Urothelium cell line (cell line): ENCODE measurements around the gene STIM2.
A peak's percentile ranks its signal among the peaks of the same experiment; 100 is the strongest.
"Not testable (repeated sequence)": the region's sequence is repeated elsewhere in the genome, so short reads cannot be mapped to it uniquely, and the experiment has no call there.

ENCODE experiments used
- DNase-seq: peaks from one replicate; pipeline ENCODE4 v3.0.0; 2011; ENCODE audit warnings: low spot score, mixed read lengths
- FAIRE-seq: peaks from 2 replicates; lab custom pipeline; 2011; peaks lifted over from hg19 to GRCh38; lab: Jason Lieb, UNC

STIM2 gene

GRCh38 chr4:27022963-27023362, 162.3 kb downstream of the STIM2 start:
- FAIRE-seq, result no peak
- DNase-seq, result no peak

DNA sequence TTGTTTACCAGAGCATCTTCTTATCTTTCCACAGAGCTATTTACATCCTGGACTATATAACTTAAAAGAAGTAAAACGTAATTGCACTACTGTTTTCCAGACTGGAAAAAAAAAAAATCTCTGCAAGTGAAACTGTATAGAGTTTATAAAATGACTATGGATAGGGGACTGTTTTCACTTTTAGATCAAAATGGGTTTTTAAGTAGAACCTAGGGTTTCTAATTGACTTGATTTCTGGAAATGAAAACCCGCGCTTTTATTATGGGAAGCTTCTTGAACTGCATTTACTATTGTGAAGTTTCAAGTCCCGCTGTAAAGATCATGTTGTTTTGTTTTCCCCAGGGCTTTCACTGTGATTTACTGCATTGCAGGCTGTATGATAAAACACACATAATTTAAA, 162.7 kb downstream of the STIM2 start:
- FAIRE-seq, result no peak
- DNase-seq, result no peak

DNA sequence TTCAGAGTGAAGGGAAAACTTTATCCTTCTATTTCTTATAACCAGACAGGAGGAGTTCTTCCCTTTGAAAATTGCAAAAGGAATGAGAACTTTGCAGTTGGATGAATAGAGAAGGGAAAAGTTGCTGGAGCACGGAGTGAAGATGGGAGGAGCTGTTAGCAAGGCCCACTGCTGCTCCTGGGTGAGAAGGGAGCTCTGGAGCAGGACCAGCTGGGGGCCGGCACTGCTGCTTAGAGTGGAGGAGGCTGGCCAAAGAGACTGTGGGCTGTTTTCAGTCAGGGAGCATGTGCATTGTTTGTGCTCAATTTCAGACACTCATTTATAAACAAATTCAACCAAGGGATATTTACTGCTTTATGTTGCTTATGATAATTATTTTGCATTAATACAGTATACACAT, 164.2 kb downstream of the STIM2 start:
- no peak for FAIRE-seq
- DNase-seq, result no peak

DNA sequence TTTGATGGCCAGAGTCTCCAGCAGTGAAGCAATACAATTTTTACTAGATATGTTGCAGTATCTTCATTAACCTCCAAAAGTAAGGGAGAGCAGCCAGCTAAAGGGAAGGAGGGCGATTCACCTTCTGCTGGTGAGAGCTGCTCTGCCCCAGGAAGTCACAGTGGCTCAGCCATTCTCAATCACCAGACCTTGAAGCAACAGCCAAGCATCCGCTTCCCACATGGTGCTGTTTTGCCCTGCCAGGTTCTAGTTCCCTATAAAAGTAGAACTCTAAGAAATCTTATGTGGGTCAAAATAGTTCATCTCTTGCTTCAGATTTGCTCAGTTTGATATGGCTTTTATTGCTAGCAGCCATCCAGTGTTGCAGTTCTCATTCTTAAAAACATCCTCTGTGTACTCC, 166.8 kb downstream of the STIM2 start:
- no peak for DNase-seq
- FAIRE-seq, result no peak

- not testable (repeated sequence) for FAIRE-seq, DNase-seq
Measured at GRCh38 chr4:27035127-27035526, 174.5 kb downstream of the STIM2 start.

DNA sequence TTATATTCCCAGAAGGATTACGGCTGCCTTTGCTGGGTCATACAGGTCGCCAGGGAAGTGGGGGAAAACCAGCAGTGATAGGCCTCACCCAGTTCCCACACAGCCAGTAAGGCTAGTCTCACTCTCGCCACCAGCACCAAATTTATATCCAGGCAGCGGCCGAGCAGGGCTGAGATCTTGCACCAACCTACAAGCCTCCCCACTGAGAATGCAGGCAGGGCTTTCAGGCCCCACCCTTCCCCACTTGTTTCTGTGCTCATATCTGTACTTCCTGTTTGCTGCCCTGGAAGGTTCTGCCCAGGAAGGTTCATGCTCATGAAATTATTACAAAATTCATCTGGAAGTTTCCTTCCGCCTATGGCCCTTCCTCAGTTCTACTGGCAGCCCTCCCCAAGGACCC, 179.7 kb downstream of the STIM2 start:
- DNase-seq (no peak), FAIRE-seq (no peak)

- DNase-seq, result no peak
- no peak for FAIRE-seq
Measured at GRCh38 chr4:27042411-27042810, 181.8 kb downstream of the STIM2 start.

DNA sequence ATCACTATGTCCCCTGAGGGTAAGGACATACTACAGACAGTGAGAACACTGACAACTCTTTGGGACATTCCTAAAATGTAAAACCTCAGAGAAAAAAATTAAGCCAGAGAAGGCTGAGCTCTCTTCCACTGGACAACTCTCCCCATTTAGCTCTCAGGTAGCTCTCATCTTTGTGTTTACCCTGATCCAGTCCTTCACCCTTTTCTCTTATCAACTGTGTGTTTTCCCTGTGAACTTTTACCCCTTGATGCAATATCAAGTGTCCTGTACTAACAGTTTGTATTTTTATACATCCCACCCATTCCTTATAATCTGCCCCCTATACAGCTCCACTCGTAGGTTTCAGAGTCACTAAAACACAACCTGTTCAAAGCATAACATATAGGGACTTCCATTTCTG, 182.6 kb downstream of the STIM2 start:
- FAIRE-seq, result no peak
- DNase-seq, result no peak

DNA sequence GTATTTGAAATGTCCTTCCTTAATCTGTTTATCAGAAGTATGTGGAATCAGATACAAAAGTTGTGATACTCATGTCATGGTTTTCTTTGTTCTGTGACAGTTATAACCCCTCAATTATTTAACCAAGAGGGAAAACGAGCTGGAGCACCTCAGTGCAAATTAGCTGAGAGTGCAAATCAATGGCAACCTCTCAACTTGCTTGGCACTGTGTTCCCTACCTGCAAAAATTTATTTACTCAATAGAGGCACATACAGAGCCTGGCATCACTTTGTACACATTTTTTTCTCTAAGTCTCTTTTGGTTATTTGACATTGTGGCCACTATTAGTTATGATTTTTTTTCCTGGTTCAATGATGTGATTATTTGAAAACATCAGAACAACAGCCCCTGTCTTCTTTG, 186.2 kb downstream of the STIM2 start:
- no peak for DNase-seq
- no peak for FAIRE-seq

DNA sequence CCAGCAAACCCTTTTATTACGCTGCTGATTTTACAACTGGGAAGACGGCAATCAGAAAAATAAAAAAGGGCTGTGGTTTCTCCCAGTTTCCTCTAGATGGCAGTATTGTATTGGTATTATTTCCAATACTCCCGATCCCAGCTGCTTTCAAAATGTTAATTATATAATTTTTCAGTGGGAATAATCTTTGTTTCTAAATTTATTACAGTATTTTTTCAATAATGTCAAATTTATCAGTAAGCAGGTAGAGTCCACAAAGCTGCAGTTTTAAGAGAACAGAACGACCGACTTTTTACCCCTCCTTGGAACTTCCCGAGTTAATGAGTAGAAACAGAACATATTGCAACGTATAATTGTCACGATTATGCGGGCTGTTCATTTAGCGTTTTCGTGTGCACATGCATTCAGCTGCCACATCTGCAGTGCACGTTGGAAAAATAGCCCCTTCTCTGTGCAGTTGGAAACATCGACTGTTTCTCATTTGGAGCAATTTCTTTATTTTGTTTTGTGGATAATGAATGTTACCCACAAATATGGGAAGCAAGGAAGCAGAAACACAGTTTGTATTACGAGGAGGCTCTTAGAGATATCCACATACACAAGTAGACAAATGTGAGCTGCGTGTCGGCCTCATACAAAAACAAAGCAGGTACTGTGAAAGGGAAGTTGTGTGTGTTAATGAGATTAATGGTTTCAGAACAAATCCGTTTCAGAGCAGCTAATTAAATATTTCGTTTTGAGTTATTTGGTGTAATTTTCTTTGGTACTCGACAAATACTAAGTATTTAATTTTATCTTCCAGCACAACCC, 188.0 kb downstream of the STIM2 start:
- peak; percentile 18 for DNase-seq

DNA sequence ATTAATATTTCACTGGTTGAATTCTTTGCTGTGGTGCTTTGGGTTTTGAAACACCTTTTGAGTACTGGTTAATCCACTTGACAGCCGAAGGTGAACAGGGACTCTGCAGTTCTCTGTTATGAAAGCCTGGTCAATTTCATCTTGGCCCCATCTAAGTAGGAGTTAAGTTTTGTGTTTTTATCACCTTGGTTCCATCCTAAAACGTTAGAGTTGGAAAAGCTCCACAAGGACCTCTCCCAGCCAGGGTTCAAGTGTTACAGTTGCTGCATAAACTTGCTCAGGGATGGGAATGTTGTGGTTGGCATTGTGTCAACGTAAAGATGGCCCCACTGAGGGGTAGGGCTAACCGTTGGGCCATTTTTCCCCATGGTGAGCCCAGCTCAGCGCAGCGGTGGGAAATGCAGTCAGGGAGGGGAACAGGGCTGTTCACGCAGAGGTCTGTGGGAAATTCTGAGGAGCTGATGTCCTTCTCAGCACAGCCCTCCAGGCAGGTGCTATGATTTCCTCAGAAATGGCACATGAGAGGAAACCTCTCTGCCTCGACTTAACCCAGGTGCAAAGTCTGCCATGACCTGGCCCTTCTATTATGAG, 188.7 kb downstream of the STIM2 start:
- no peak for DNase-seq
- FAIRE-seq, result no peak

More for the DNA sequence above, 188.0 kb downstream of the STIM2 start:
- no peak for FAIRE-seq

DNA sequence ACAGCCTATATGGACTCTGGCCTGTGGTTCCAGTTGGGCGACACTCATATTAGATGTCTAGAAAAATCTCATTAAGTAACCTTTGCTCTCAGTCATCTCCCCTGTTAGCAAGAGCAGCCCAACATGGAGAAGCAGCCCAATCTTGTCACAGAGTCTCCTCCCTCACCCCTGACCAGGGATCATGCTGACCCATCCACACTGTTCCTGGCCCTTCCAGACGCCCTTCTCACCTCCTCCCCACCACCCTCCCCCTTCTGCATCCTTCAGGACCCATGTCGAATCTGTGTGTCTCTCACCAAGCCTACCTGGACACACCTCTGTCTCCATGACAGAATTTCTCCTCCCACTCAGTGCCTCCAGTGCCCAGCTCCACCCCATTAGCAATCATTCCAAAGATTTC, 190.1 kb downstream of the STIM2 start:
- no peak for DNase-seq

GRCh38 chr4:27055221-27055760, 194.7 kb downstream of the STIM2 start:
- FAIRE-seq (no peak), DNase-seq (no peak)

More for the DNA sequence above, 190.1 kb downstream of the STIM2 start:
- no peak for FAIRE-seq

- FAIRE-seq, result no peak
Measured at GRCh38 chr4:27056281-27056680, 195.6 kb downstream of the STIM2 start.

DNA sequence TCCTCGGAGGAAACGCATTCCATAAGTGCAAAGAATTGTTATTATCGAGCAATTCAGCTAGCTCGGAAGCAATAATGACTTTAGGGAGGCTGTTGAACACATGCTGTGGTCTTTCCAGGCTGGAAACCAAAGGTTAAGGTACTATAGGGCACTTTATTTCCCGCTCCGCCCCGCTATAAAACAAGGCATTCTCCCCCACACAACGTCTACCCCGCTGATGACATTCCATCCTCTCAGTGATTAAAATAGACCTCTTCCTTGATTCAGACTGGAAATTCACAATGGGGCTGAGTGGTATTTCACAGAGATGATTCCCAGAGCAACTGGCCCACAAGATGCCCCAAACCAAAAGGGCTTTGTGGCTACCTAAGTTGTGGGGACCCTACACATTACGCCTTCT, 196.4 kb downstream of the STIM2 start:
- no peak for FAIRE-seq

More at GRCh38 chr4:27056281-27056680, 195.6 kb downstream of the STIM2 start:
- no peak for DNase-seq

DNA sequence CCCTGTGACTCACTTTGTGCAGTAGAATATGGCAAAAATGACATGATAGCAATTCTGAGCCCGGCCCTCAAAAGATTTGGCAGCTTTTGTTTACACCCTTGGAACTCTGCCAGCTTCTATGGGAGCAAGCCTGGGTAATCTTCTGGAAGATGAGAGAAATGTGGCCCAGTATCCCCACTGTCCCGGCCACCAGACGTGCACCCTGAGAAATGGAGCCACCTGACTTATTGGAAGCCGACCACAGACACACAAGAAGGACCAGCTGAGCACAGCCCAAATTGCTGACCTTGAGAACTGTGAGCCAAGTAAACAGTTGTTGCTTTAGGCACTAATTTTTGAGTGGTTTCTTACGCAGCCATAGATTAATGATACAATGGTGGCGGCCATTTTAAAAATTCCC, 197.0 kb downstream of the STIM2 start:
- no peak for FAIRE-seq

More for the DNA sequence above, 196.4 kb downstream of the STIM2 start:
- DNase-seq, result no peak

GRCh38 chr4:27058819-27059406, 198.3 kb downstream of the STIM2 start:
- DNase-seq (no peak), FAIRE-seq (no peak)

More for the DNA sequence above, 197.0 kb downstream of the STIM2 start:
- DNase-seq, result peak; percentile 29

GRCh38 chr4:27059446-27059845, 198.8 kb downstream of the STIM2 start:
- no peak for FAIRE-seq
- DNase-seq, result no peak

DNA sequence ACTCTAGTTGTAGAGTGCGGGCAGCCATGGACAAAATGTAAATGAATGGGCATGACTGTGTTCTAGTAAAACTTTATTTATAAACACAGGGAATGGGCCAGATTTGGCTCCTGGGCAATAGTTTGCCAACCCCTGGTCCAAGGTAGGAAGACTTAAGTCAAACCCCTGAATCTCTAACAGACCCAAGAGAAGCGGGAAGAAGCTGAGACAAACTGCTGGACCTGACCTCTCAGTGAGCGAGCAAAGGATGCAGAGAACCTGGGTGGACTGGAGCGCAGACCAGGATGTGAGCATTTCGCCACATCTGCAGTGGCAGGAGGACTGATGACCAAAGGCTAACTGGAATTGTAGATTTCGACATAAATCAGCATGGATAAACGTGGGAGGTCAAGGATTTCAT, 201.6 kb downstream of the STIM2 start:
- DNase-seq (no peak), FAIRE-seq (no peak)

DNA sequence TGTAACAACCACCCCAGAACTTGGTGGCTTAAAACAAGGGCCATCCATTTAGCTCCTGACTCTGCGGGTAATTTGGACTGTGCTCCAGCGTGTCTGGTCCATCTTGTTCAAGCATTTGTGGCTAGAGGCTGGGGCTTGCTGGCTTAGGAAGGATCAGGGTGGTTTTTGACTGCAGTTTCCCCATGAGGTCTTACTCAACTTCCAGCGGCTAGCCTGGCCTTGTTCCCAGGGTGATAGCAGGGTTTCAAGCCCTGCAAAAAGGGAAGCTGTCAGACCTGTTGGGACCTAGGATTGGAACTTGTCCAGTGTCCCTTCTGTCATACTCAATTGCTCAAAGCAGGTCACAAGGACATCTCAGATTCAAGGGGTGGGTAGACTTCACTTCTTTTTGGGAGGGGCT, 205.9 kb downstream of the STIM2 start:
- FAIRE-seq (no peak), DNase-seq (no peak)

GRCh38 chr4:27068151-27068867, 207.7 kb downstream of the STIM2 start:
- no peak for FAIRE-seq
- no peak for DNase-seq
